Activated T-cell treated with anti-CD3 and anti-CD28 coated beads for 1 hour (primary cell): ENCODE measurements around the gene WBP2NL.
A peak's percentile ranks its signal among the peaks of the same experiment; 100 is the strongest.
"Not testable (repeated sequence)": the region's sequence is repeated elsewhere in the genome, so short reads cannot be mapped to it uniquely, and the experiment has no call there.

Source experiments
- DNase-seq: peaks from one replicate; pipeline ENCODE4 v3.0.0-alpha.2; 2020; ENCODE audit warnings: low read depth

Gene WBP2NL

GRCh38 chr22:41998361-41999261 lies at the start of gene WBP2NL:
Gene WBP2NL (plus strand): TSS chr22:41998788. CDS start chr22:41998819, 31 bp downstream.
- peak; percentile 83 for DNase-seq

GRCh38 chr22:41948928-41949296 lies 49.7 kb upstream of the WBP2NL start:
- not testable (repeated sequence) for DNase-seq

- no peak for DNase-seq
Observed at GRCh38 chr22:41949297-41949965, 49.2 kb upstream of the WBP2NL start.

- no peak for DNase-seq
Observed at GRCh38 chr22:41951898-41952474, 46.6 kb upstream of the WBP2NL start, which contains the start of gene SMIM45. Gene SMIM45 (plus strand): TSS chr22:41952150.

GRCh38 chr22:41952713-41953112 lies 45.9 kb upstream of the WBP2NL start:
- no peak for DNase-seq

- no peak for DNase-seq
Observed at GRCh38 chr22:41957941-41958556, 40.5 kb upstream of the WBP2NL start.

- no peak for DNase-seq
Observed at GRCh38 chr22:41963453-41964111, 35.0 kb upstream of the WBP2NL start.

- no peak for DNase-seq
Observed at GRCh38 chr22:41964112-41964491, 34.5 kb upstream of the WBP2NL start.

GRCh38 chr22:41966225-41966606 lies 32.4 kb upstream of the WBP2NL start:
- no peak for DNase-seq

GRCh38 chr22:41966607-41967240 lies 31.9 kb upstream of the WBP2NL start:
- no peak for DNase-seq

GRCh38 chr22:41968601-41969000 lies 30.0 kb upstream of the WBP2NL start:
- DNase-seq: no peak

GRCh38 chr22:41969110-41969646 lies 29.4 kb upstream of the WBP2NL start, which contains the start of gene SEPTIN3:
Gene SEPTIN3 (plus strand): TSS chr22:41969443. CDS start chr22:41971493, 2,050 bp downstream.
- DNase-seq: no peak

- DNase-seq: no peak
Observed at GRCh38 chr22:41970601-41971000, 28.0 kb upstream of the WBP2NL start.

GRCh38 chr22:41971431-41971830 lies 27.2 kb upstream of the WBP2NL start:
- DNase-seq: no peak

GRCh38 chr22:41974691-41975290 lies 23.8 kb upstream of the WBP2NL start:
- DNase-seq: no peak

GRCh38 chr22:41975299-41976069 lies 23.1 kb upstream of the WBP2NL start:
- no peak for DNase-seq

GRCh38 chr22:41976070-41976901 lies 22.3 kb upstream of the WBP2NL start:
- peak; percentile 25 for DNase-seq

- no peak for DNase-seq
Observed at GRCh38 chr22:41976961-41977566, 21.5 kb upstream of the WBP2NL start.
